ENCODE measurements around the gene TMEM132D. TPM values are rescaled to one million over a fixed set of nuclear protein-coding genes. Genes with fewer than 3 reads are reported as not detected.

TMEM132D gene
- total RNA-seq, 1 donor: not detected

- Histone ChIP-seq H3K9me3 (ENCODE audit: low read depth, low read length) (no peaks in the 10 kb centered on the region), H3K4me3 (ENCODE audit: insufficient read depth, low read length) (no peak overlapping the region), H3K36me3 (ENCODE audit: insufficient read depth, low read length) (no peaks in the 10 kb centered on the region), H3K4me2 (ENCODE audit: insufficient read depth, low read length) (no peak overlapping the region), H3K27ac (ENCODE audit: low read depth, low read length) (no peak overlapping the region), H3K4me1 (ENCODE audit: insufficient read depth, low read length) (no peaks in the 10 kb centered on the region), H2AFZ (ENCODE audit: low read length) (no peak overlapping the region), H4K20me1 (ENCODE audit: insufficient read depth, low read length) (no peaks in the 10 kb centered on the region), H3K79me2 (ENCODE audit: insufficient read depth, low read length) (no peaks in the 10 kb centered on the region), H3K27me3 (ENCODE audit: insufficient read depth, low read length) (no peaks in the 10 kb centered on the region)
- no peak for TF ChIP-seq CTCF (IDR thresholded peaks at IDR 0.05; ENCODE audit: extremely low read depth, low read depth, low read length)
- no peak for DNase-seq (ENCODE audit: insufficient read length, low spot score, missing footprints)
These were observed 30.0 kb downstream of the TMEM132D start for GRCh38 chr12:129873833-129874208.

- Histone ChIP-seq H3K4me2 (ENCODE audit: insufficient read depth, low read length) (no peak overlapping the region), H3K4me1 (ENCODE audit: insufficient read depth, low read length) (no peaks in the 10 kb centered on the region), H3K4me3 (ENCODE audit: insufficient read depth, low read length) (no peak overlapping the region), H3K27ac (ENCODE audit: low read depth, low read length) (no peak overlapping the region), H3K36me3 (ENCODE audit: insufficient read depth, low read length) (no peaks in the 10 kb centered on the region), H4K20me1 (ENCODE audit: insufficient read depth, low read length) (no peaks in the 10 kb centered on the region), H3K9me3 (ENCODE audit: low read depth, low read length) (no peaks in the 10 kb centered on the region), H3K79me2 (ENCODE audit: insufficient read depth, low read length) (no peaks in the 10 kb centered on the region), H2AFZ (ENCODE audit: low read length) (no peak overlapping the region), H3K27me3 (ENCODE audit: insufficient read depth, low read length) (no peaks in the 10 kb centered on the region)
- no peak for TF ChIP-seq CTCF (IDR thresholded peaks at IDR 0.05; ENCODE audit: extremely low read depth, low read depth, low read length)
- no peak for DNase-seq (ENCODE audit: insufficient read length, low spot score, missing footprints)
These were observed 30.6 kb downstream of the TMEM132D start for GRCh38 chr12:129873111-129873832.

GRCh38 chr12:129871991-129872972, 31.5 kb downstream of the TMEM132D start:
- no peaks in the 10 kb centered on the region for H3K27me3 ChIP-seq (ENCODE audit: insufficient read depth, low read length)
- no peak overlapping the region for H3K27ac ChIP-seq (ENCODE audit: low read depth, low read length)
- H3K4me3 ChIP-seq (ENCODE audit: insufficient read depth, low read length): no peak overlapping the region
- no peak overlapping the region for H3K4me2 ChIP-seq (ENCODE audit: insufficient read depth, low read length)
- TF ChIP-seq CTCF (IDR thresholded peaks at IDR 0.05; ENCODE audit: extremely low read depth, low read depth, low read length): no peak
- no peaks in the 10 kb centered on the region for H3K9me3 ChIP-seq (ENCODE audit: low read depth, low read length)
- no peaks in the 10 kb centered on the region for H3K79me2 ChIP-seq (ENCODE audit: insufficient read depth, low read length)
- H2AFZ ChIP-seq (ENCODE audit: low read length): no peak overlapping the region
- H3K36me3 ChIP-seq (ENCODE audit: insufficient read depth, low read length): no peaks in the 10 kb centered on the region
- no peak for DNase-seq (ENCODE audit: insufficient read length, low spot score, missing footprints)
- no peaks in the 10 kb centered on the region for H3K4me1 ChIP-seq (ENCODE audit: insufficient read depth, low read length)
- H4K20me1 ChIP-seq (ENCODE audit: insufficient read depth, low read length): no peaks in the 10 kb centered on the region

- Histone ChIP-seq H3K4me3 (ENCODE audit: insufficient read depth, low read length) (no peak overlapping the region), H3K4me2 (ENCODE audit: insufficient read depth, low read length) (no peak overlapping the region), H3K36me3 (ENCODE audit: insufficient read depth, low read length) (no peaks in the 10 kb centered on the region), H4K20me1 (ENCODE audit: insufficient read depth, low read length) (no peaks in the 10 kb centered on the region), H3K79me2 (ENCODE audit: insufficient read depth, low read length) (no peaks in the 10 kb centered on the region), H3K4me1 (ENCODE audit: insufficient read depth, low read length) (no peaks in the 10 kb centered on the region), H3K27me3 (ENCODE audit: insufficient read depth, low read length) (no peaks in the 10 kb centered on the region), H3K27ac (ENCODE audit: low read depth, low read length) (no peak overlapping the region), H3K9me3 (ENCODE audit: low read depth, low read length) (peaks cover under 1% of the 10 kb centered on the region), H2AFZ (ENCODE audit: low read length) (no peak overlapping the region)
- no peak for TF ChIP-seq CTCF (IDR thresholded peaks at IDR 0.05; ENCODE audit: extremely low read depth, low read depth, low read length)
- no peak for DNase-seq (ENCODE audit: insufficient read length, low spot score, missing footprints)
These were observed 33.0 kb downstream of the TMEM132D start for GRCh38 chr12:129870796-129871195.

Data from osteoblast (primary cell).